ENCODE data around the gene ALOX15B.

ALOX15B gene, protein sequence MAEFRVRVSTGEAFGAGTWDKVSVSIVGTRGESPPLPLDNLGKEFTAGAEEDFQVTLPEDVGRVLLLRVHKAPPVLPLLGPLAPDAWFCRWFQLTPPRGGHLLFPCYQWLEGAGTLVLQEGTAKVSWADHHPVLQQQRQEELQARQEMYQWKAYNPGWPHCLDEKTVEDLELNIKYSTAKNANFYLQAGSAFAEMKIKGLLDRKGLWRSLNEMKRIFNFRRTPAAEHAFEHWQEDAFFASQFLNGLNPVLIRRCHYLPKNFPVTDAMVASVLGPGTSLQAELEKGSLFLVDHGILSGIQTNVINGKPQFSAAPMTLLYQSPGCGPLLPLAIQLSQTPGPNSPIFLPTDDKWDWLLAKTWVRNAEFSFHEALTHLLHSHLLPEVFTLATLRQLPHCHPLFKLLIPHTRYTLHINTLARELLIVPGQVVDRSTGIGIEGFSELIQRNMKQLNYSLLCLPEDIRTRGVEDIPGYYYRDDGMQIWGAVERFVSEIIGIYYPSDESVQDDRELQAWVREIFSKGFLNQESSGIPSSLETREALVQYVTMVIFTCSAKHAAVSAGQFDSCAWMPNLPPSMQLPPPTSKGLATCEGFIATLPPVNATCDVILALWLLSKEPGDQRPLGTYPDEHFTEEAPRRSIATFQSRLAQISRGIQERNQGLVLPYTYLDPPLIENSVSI

DNA sequence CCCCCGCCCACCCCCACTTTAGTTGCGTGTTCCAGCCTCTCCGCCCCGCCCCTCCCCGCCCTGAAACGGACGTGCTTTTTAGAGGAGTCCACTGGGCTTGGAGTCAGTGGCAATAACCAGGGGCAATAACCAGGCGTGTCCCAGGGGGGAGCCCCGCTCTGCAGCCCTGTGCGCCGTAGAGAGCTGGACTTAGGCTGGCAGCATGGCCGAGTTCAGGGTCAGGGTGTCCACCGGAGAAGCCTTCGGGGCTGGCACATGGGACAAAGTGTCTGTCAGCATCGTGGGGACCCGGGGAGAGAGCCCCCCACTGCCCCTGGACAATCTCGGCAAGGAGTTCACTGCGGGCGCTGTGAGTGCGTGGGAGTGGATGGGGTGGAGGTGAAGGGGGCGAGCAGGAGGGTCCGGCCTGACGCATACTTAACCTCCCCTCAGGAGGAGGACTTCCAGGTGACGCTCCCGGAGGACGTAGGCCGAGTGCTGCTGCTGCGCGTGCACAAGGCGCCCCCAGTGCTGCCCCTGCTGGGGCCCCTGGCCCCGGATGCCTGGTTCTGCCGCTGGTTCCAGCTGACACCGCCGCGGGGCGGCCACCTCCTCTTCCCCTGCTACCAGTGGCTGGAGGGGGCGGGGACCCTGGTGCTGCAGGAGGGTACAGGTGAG is at the start of gene ALOX15B:
ALOX15B (plus strand) TSS at position 106 of the 657 bp plus-strand sequence; CDS start at position 203, 97 bp downstream.
- DNase-seq (ENCODE audit: low spot score), result no peak

DNA sequence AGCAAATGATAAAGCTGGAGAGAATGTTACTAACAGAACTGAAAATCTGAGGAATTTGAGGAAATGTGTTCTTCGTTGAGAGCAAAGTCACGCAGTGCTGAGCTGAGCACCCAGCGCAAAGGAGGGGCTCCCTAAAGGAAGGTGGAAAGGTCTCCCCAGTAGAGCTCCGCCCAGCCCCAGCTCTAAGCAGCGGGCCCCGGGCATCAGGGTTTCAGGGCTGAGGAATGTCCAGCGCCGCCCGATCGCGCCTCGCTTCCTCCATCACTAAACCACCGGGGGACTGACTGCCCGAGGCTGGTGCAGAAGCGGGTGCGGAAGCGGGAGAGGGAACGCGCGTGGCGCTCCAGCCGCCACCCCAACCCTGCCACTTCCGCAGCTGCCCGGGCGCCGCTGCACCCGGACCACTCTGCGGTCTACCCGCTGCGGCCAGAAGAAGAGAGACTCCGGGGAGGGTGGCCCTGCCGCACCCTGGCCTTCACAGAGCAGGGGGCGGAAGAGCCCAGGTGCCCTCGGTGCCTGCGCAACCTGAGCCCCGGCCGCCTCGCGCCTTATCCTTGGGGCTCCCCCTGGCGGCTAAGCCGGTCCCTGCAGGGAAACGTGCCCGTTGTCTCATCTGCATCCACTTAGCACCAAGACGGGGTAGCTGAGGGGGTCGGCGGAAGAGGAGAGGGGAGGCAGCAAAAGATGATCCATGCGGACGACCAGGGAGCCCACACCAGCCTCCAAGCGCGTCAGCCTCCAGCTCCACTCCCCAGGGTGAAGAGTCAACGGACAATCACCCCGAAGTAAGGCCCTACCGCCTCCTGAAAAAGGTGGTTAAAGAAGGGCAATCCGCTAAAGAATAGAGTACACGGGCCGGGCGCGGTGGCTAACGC is 48.8 kb upstream of the ALOX15B start:
- DNase-seq (ENCODE audit: low spot score), result peak; percentile 94

- no peak for DNase-seq (ENCODE audit: low spot score)
Observed at GRCh38 chr17:7992516-7992915, 46.3 kb upstream of the ALOX15B start.

GRCh38 chr17:7992924-7993323 is 45.9 kb upstream of the ALOX15B start:
- peak; percentile 34 for DNase-seq (ENCODE audit: low spot score)

DNA sequence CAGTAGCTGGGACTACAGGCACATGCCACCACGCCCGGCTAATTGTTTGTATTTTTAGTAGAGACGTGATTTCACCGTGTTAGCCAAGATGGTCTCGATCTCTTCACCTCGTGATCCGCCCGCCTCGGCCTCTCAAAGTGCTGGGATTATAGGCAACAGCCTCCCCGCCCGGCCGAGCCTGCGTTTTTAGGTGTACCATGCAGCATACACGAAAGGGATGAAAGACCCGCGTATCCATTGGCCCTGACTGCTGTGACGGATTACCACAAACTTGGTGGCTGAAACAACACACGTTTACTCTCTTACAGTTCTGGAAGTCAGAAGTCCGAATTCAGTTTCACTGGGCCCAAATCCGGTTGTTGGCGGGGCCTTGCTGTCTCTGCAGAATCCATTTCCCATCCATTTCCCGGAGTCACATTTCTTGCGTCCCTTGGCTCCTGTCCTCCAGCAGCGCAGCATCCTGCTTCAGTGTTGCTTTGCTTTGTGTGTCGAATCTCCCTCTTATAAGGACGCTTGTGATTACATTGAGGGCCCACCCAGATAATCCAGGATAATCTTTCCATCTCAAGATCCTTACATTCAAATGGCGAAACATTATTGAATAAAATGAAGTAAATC is 44.8 kb upstream of the ALOX15B start:
- DNase-seq (ENCODE audit: low spot score), result no peak

DNA sequence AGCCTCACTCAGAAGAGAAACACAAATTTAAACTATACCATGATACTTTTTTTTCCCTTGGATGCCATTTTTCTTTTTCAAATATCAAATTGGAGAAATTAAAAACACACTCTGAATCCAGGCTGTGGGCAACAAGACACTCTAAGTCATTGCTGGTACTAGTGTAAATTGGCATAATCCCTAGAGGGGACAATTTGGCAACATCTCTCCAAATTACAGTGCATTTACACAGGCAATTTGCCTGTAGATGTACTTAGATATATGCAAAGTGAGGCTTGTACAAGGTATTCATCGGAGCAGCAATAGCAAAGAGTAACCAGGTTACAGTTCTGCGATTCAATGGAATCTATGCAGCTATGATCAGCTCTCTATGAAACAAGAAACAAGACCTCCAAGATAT is 43.1 kb upstream of the ALOX15B start:
- no peak for DNase-seq (ENCODE audit: low spot score)

- DNase-seq (ENCODE audit: low spot score), result peak; percentile 13
Observed at GRCh38 chr17:7997186-7997585, 41.7 kb upstream of the ALOX15B start.

GRCh38 chr17:8001976-8002720 is 36.7 kb upstream of the ALOX15B start, which contains the start of gene GUCY2D:
Gene GUCY2D (plus strand): TSS chr17:8002615. CDS start chr17:8003048, 433 bp downstream.
- no peak for DNase-seq (ENCODE audit: low spot score)

- DNase-seq (ENCODE audit: low spot score), result no peak
Observed at GRCh38 chr17:8002721-8003593, 35.9 kb upstream of the ALOX15B start.

DNA sequence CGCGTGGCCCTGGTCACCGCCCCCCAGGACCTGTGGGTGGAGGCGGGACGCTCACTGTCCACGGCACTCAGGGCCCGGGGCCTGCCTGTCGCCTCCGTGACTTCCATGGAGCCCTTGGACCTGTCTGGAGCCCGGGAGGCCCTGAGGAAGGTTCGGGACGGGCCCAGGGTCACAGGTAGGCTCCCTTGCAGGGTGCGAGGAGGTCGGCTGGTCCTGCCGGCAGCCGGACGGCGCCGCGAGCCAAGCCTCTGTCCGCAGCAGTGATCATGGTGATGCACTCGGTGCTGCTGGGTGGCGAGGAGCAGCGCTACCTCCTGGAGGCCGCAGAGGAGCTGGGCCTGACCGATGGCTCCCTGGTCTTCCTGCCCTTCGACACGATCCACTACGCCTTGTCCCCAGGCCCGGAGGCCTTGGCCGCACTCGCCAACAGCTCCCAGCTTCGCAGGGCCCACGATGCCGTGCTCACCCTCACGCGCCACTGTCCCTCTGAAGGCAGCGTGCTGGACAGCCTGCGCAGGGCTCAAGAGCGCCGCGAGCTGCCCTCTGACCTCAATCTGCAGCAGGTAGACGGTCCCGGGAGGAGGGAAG is 35.2 kb upstream of the ALOX15B start:
- no peak for DNase-seq (ENCODE audit: low spot score)

DNA sequence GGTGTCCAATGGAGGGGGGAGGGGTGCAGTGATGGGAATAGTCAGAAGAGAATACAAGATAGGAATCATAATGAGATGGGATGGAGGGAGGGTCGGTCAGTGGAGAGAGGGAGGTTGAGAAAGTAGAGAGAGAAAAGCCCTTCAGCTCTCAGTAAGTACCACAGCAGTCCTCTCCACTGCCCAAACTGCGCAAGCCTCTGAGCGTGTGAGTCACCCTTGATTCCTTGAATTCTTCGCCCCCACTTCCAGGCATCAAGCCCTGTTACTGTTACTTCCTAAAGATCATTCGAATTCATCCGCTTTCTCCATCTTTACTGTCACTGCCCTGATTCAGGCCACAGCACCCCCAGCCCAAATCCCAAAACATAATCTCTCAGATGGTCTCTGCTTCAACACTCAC is 34.0 kb upstream of the ALOX15B start:
- no peak for DNase-seq (ENCODE audit: low spot score)

DNA sequence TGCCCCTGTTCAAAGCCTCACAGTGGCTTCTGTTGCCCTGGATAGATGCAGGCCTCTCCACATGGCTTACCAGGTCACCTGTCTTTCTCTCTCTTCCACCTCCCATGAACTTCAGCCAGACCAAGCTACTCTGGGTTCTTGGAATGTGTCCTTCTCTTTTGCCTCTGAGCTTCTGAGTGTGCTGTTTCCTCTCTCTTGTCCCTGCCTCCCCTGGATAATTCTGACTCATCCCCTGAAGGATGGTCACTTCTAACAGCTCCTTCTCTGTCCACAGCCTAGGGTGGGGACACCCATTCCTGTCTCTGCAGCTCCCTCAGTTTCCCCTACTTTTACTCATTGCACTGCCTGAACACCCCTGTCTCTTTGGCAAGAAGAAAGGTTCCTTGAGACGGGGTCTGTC is 33.5 kb upstream of the ALOX15B start:
- DNase-seq (ENCODE audit: low spot score), result no peak

- no peak for DNase-seq (ENCODE audit: low spot score)
Observed at GRCh38 chr17:8005967-8006730, 32.7 kb upstream of the ALOX15B start.

- no peak for DNase-seq (ENCODE audit: low spot score)
Observed at GRCh38 chr17:8006836-8007680, 31.8 kb upstream of the ALOX15B start.

DNA sequence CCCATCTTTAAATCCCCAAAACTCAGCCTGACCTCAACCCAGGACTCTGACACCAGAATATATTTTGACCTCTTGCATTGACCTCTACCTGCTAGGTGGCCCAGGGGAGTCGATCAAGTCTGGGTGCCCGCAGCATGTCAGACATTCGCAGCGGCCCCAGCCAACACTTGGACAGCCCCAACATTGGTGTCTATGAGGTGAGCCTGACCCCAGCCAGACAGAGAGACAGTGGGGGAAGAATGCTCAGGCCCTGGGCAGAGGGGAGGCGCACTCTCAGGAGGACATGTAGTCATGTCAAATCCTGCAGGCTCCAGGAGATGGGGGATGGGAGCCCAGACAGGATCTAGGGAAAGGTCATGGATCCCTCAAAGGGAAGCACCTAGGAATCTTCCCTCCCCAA is 31.0 kb upstream of the ALOX15B start:
- no peak for DNase-seq (ENCODE audit: low spot score)

- DNase-seq (ENCODE audit: low spot score), result no peak
Observed at GRCh38 chr17:8012045-8012580, 26.7 kb upstream of the ALOX15B start.

DNA sequence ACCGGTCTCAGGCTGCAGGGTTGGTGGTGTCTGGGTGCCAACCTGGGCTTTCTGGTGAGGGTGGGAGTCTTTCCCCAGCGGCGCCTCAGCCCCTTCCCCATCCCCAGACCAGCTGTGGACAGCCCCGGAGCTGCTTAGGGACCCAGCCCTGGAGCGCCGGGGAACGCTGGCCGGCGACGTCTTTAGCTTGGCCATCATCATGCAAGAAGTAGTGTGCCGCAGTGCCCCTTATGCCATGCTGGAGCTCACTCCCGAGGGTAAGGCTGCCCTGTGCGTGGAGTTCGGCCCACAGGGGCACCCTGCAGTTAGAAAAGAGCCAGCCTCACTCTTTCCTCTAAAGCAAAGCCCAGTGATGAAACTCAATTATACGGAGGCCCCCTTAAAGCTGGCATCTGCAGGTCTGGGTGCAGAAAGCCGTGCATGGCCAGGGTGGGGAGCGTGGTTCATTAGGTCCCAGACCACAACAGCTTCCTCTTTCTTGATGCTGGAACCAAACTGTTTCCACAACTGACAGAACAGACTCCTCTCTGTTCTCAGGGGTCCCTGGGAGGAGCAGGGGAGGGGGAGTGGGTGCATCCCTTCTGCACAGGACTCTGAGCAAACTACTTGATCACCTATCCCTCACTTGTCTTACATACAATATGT is 25.7 kb upstream of the ALOX15B start:
- DNase-seq (ENCODE audit: low spot score), result no peak
